ENCODE measurements around the gene RSPH9. TPM values are rescaled to one million over a fixed set of nuclear protein-coding genes. Genes with fewer than 3 reads are reported as not detected.

RSPH9 gene
- total RNA-seq, 2 donors from 2014 or later = not detected

- no peak for TF ChIP-seq CTCF (IDR thresholded peaks at IDR 0.05)
- intact Hi-C loops (cut with DNase I) = no loop called here
- Histone ChIP-seq H3K9ac (ENCODE audit: low read depth in 2 of 2, low read length in 2 of 2) (peak overlapping the region in 1 of 2 donors; percentile 26), H3K27ac (no peak overlapping the region), H3K36me3 (no peaks in the 10 kb centered on the region), H3K4me3 (no peak overlapping the region), H3K4me1 (no peaks in the 10 kb centered on the region), H3K27me3 (no peaks in the 10 kb centered on the region), H3K9me3 (no peaks in the 10 kb centered on the region)
- no peak for DNase-seq
Measured at GRCh38 chr6:43713643-43714310, 68.9 kb downstream of the RSPH9 start.

DNA sequence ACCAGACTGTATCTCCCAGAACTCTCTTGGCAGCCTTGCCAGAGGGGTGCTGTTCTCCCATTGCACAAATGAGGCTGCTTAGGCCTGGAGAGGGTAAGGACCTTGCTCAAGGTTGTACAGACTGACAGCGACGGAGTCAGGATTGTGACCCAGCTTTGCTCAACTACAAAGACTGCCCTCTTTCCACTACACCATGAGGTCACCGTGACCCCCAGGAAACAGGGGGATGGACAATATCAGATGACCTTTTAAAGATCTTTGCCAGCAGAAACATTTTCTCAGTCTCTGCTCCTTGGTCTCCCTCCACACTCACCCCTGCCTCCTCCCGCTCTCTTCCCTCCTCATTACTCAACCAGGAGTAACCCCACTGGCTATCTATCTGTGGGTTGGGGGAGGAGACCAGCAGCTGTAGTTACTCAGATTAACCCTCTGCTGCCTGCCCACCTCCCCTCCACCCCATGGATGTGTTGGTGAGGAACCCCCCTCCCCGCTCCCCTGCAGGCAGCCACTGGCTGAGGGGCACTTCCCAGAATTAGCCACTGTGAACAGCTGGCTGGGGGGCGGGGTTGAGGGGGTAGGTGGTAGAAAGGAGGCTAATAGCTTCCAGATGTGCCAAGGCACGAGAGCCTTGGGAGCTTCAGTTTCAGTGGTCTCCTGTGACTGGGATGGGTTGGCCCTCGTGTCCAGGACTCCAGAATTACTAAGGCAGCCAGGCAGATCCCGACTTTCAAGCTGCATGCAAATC is 69.6 kb downstream of the RSPH9 start:
- no peaks in the 10 kb centered on the region for H3K27me3 ChIP-seq
- H3K9me3 ChIP-seq = no peaks in the 10 kb centered on the region
- H3K4me1 ChIP-seq = no peaks in the 10 kb centered on the region
- no peak for DNase-seq
- TF ChIP-seq CTCF (IDR thresholded peaks at IDR 0.05) = no peak
- intact Hi-C loops (cut with DNase I) = no loop called here
- H3K27ac ChIP-seq = no peak overlapping the region
- H3K36me3 ChIP-seq = no peaks in the 10 kb centered on the region
- peak overlapping the region in 1 of 2 donors; percentile 26 for H3K9ac ChIP-seq (ENCODE audit: low read depth in 2 of 2, low read length in 2 of 2)
- H3K4me3 ChIP-seq = no peak overlapping the region

DNA sequence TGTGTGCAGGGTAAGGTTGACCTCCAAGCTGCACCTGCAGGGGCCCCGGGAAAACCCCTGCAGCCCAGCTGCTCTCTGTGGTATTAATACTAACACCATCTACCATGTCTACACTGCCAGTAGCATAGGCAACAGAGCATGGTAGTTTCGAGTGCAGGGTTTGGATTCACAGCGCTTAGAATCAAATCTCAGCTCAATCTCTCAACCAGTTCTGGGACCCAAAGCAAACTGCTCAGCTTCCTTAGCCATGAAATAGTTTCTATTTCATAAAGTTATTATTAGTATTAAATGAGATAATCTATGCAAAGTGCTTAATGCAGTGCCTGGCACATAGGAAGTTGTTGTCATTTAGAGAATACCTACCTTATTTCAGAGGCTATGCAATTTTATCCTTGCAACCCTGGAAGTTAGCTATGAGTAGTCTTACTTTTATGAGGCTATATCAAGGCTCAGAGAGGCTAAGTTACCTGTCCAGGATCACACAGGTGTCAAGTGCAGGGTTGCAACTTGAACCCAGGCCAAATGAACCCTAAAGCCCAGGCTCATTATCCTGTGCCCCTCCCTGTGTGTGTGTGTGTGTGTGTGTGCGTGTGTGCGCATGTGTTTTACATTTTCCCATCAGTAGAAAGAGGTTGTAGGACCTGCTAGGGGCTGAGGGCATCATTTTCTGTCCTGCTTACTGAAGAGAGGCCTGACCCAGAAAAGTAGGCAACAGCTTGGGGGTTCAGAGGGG is 70.4 kb downstream of the RSPH9 start:
- Histone ChIP-seq H3K4me1 (no peaks in the 10 kb centered on the region), H3K27ac (no peak overlapping the region), H3K27me3 (no peaks in the 10 kb centered on the region), H3K9ac (ENCODE audit: low read depth in 2 of 2, low read length in 2 of 2) (peak overlapping the region in 1 of 2 donors; percentile 27), H3K9me3 (no peaks in the 10 kb centered on the region), H3K4me3 (no peak overlapping the region), H3K36me3 (no peaks in the 10 kb centered on the region)
- no peak for TF ChIP-seq CTCF (IDR thresholded peaks at IDR 0.05)
- intact Hi-C loops (cut with DNase I) = no loop called here
- DNase-seq = no peak

- no peaks in the 10 kb centered on the region for H3K4me1 ChIP-seq
Measured at GRCh38 chr6:43716099-43716498, 71.3 kb downstream of the RSPH9 start.

More at GRCh38 chr6:43716099-43716498, 71.3 kb downstream of the RSPH9 start:
- DNase-seq = no peak
- H3K4me3 ChIP-seq = no peak overlapping the region
- intact Hi-C loops (cut with DNase I) = no loop called here
- H3K27ac ChIP-seq = no peak overlapping the region
- H3K27me3 ChIP-seq = no peaks in the 10 kb centered on the region
- H3K9me3 ChIP-seq = no peaks in the 10 kb centered on the region
- no peak overlapping the region for H3K9ac ChIP-seq (ENCODE audit: low read depth in 2 of 2, low read length in 2 of 2)
- TF ChIP-seq CTCF (IDR thresholded peaks at IDR 0.05) = no peak
- H3K36me3 ChIP-seq = no peaks in the 10 kb centered on the region
